ENCODE measurements around the gene PPP1R13B.

DNA sequence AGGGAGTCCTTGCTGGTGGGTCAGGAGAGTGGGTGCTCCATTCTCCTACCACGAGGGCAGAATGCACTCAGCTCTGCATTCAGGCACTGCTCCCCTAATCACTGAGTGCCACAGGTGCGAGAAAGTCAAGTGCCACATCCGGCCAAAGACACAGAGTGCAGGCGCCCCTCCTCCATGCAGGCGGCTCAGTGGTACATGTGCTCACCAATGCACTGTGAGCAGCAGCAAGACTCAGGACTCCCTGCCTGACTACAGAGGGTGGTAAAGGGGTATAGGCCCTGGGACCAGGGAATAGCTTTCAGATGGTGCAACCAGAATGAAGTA lies 98.9 kb downstream of the PPP1R13B start:
- TF ChIP-seq POLR2AphosphoS5 (IDR thresholded peaks at IDR 0.05; ENCODE audit: low read depth, low read length) (no peak), TAF1 (IDR thresholded peaks at IDR 0.05; ENCODE audit: borderline replicate concordance, insufficient read depth, low read length) (no peak)
- TF ChIP-seq, protein P1, sequence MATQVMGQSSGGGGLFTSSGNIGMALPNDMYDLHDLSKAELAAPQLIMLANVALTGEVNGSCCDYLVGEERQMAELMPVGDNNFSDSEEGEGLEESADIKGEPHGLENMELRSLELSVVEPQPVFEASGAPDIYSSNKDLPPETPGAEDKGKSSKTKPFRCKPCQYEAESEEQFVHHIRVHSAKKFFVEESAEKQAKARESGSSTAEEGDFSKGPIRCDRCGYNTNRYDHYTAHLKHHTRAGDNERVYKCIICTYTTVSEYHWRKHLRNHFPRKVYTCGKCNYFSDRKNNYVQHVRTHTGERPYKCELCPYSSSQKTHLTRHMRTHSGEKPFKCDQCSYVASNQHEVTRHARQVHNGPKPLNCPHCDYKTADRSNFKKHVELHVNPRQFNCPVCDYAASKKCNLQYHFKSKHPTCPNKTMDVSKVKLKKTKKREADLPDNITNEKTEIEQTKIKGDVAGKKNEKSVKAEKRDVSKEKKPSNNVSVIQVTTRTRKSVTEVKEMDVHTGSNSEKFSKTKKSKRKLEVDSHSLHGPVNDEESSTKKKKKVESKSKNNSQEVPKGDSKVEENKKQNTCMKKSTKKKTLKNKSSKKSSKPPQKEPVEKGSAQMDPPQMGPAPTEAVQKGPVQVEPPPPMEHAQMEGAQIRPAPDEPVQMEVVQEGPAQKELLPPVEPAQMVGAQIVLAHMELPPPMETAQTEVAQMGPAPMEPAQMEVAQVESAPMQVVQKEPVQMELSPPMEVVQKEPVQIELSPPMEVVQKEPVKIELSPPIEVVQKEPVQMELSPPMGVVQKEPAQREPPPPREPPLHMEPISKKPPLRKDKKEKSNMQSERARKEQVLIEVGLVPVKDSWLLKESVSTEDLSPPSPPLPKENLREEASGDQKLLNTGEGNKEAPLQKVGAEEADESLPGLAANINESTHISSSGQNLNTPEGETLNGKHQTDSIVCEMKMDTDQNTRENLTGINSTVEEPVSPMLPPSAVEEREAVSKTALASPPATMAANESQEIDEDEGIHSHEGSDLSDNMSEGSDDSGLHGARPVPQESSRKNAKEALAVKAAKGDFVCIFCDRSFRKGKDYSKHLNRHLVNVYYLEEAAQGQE (IDR thresholded peaks at IDR 0.05; ENCODE audit: insufficient read depth in 1 of 2, low read depth in 2 of 2, low read length in 2 of 2), result no peak
